RWPE2 (cell line): Measurements from ENCODE around the gene EPC1.

Experiments used
- ATAC-seq: fragments of 200-7000 bp; cut with Tn5 transposase; 3 replicates; pipeline ENCODE4 v1.9.1; 2021; ENCODE audit warnings: low read depth
- DNase-seq: peaks from one replicate; pipeline ENCODE4 v3.0.0-alpha.2; 2020; ENCODE audit warnings: low spot score
- H3K27ac ChIP-seq: fragments of 450-650 bp; 2 replicates; pipeline ENCODE4 v1.5.1; 2017; ENCODE audit warnings: mild to moderate bottlenecking; ENCODE audit not compliant: poor library complexity, severe bottlenecking
- H3K27me3 ChIP-seq: fragments of 250-450 bp; sonication (Bioruptor Pico); 2 replicates; pipeline ENCODE4 v1.5.1; 2021; ENCODE audit warnings: mild to moderate bottlenecking, moderate library complexity; ENCODE audit not compliant: insufficient read depth, poor library complexity, severe bottlenecking
- H3K36me3 ChIP-seq: fragments of 250-450 bp; sonication (Bioruptor Pico); 2 replicates; pipeline ENCODE4 v1.5.1; 2020; ENCODE audit warnings: low read depth, mild to moderate bottlenecking, moderate library complexity
- H3K4me1 ChIP-seq: fragments of 250-450 bp; sonication (Bioruptor Pico); 2 replicates; pipeline ENCODE4 v1.5.1; 2021; ENCODE audit warnings: mild to moderate bottlenecking, moderate library complexity; ENCODE audit not compliant: insufficient read depth, poor library complexity, severe bottlenecking
- H3K4me3 ChIP-seq: fragments of 250-450 bp; sonication (Bioruptor Pico); 2 replicates; pipeline ENCODE4 v1.5.1; 2021; ENCODE audit warnings: mild to moderate bottlenecking, moderate library complexity; ENCODE audit not compliant: severe bottlenecking
- H3K9me3 ChIP-seq: fragments of 250-450 bp; sonication (Bioruptor Pico); 2 replicates; pipeline ENCODE4 v1.5.1; 2021; ENCODE audit warnings: mild to moderate bottlenecking, moderate library complexity; ENCODE audit not compliant: severe bottlenecking
- CTCF ChIP-seq: fragments of 450-650 bp; IDR thresholded peaks from one replicate; pipeline ENCODE4 v1.5.1; 2017; ENCODE audit warnings: mild to moderate bottlenecking, moderate library complexity; ENCODE audit not compliant: poor library complexity, severe bottlenecking

The EPC1 gene

DNA sequence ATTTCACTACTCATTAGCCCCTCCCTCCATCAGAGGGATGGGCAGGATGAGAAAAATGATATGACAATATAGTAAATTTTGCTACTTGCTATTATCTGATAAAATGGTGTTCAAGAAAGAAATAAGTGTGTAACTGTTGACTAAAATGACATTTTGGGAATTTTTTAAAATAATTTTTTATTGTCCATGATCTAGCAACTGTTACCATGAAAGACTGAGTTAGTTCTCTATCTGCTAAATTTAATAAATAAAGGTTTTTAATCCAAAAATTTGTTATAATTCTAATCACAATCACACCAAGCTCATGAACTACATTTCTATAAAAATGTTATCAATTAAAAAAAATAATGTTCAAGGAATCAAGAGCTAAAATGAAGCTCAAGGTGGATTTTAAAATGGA, 28.7 kb upstream of the EPC1 start:
- no peak for DNase-seq
- no peak for ATAC-seq
- Histone ChIP-seq H3K27ac (no peak overlapping the region), H3K9me3 (no peaks in the 10 kb centered on the region), H3K4me1 (peaks cover 20% of the 10 kb centered on the region), H3K36me3 (no peaks in the 10 kb centered on the region), H3K4me3 (no peak overlapping the region), H3K27me3 (no peaks in the 10 kb centered on the region)
- no peak for TF ChIP-seq CTCF

GRCh38 chr10:32374605-32375004, 27.6 kb upstream of the EPC1 start:
- H3K27me3 ChIP-seq, result no peaks in the 10 kb centered on the region
- no peak for TF ChIP-seq CTCF
- no peak overlapping the region for H3K4me3 ChIP-seq
- H3K4me1 ChIP-seq, result peaks cover 16% of the 10 kb centered on the region
- no peak overlapping the region for H3K27ac ChIP-seq
- DNase-seq (no peak), ATAC-seq (no peak)
- H3K9me3 ChIP-seq, result no peaks in the 10 kb centered on the region
- H3K36me3 ChIP-seq, result no peaks in the 10 kb centered on the region

DNA sequence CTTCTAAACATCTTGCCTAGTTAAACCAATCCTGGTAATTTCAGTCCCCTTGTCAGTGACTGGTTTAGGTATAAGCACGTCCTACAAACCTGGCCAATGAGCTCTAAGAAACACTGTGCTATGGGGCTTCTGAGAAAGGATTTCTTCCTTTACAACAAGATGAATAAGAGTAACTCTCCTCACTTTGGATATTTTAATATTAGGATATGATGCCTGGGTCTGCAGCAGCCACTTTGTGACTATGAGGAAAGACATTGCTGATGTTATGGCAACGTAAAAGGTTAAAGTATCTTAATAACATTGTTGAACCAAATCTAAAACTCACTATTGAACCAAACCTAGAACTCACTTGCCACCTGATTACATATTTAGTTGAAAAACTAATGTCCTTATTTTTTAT, 26.5 kb upstream of the EPC1 start:
- H3K9me3 ChIP-seq, result no peaks in the 10 kb centered on the region
- H3K27ac ChIP-seq, result no peak overlapping the region
- H3K4me1 ChIP-seq, result peaks cover 11% of the 10 kb centered on the region
- ATAC-seq (no peak), DNase-seq (no peak)
- no peaks in the 10 kb centered on the region for H3K27me3 ChIP-seq
- no peak for TF ChIP-seq CTCF
- H3K4me3 ChIP-seq, result no peak overlapping the region
- no peaks in the 10 kb centered on the region for H3K36me3 ChIP-seq

DNA sequence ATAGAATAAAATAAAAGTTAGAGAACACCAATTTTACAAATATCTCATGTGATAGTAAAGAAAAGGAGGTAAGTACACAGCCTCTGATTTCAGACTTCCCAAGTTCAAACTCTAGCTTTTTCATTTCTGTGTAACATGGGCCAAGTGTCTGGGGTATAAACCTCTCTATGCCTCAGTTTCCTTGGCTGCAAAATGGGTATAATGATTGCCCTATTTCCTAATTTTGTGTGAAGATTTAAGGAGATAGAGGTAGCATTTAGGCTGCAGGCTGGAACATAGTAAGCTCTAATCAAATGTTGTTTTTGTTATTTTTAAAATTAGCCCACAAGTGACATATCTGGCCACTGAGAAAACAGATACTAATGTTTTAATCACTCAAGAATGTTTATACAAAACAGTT, 26.1 kb upstream of the EPC1 start:
- H3K27me3 ChIP-seq, result no peaks in the 10 kb centered on the region
- H3K27ac ChIP-seq, result no peak overlapping the region
- DNase-seq, result no peak
- no peak for TF ChIP-seq CTCF
- no peak for ATAC-seq
- no peak overlapping the region for H3K4me3 ChIP-seq
- H3K9me3 ChIP-seq, result no peaks in the 10 kb centered on the region
- no peaks in the 10 kb centered on the region for H3K36me3 ChIP-seq
- peaks cover 11% of the 10 kb centered on the region for H3K4me1 ChIP-seq

DNA sequence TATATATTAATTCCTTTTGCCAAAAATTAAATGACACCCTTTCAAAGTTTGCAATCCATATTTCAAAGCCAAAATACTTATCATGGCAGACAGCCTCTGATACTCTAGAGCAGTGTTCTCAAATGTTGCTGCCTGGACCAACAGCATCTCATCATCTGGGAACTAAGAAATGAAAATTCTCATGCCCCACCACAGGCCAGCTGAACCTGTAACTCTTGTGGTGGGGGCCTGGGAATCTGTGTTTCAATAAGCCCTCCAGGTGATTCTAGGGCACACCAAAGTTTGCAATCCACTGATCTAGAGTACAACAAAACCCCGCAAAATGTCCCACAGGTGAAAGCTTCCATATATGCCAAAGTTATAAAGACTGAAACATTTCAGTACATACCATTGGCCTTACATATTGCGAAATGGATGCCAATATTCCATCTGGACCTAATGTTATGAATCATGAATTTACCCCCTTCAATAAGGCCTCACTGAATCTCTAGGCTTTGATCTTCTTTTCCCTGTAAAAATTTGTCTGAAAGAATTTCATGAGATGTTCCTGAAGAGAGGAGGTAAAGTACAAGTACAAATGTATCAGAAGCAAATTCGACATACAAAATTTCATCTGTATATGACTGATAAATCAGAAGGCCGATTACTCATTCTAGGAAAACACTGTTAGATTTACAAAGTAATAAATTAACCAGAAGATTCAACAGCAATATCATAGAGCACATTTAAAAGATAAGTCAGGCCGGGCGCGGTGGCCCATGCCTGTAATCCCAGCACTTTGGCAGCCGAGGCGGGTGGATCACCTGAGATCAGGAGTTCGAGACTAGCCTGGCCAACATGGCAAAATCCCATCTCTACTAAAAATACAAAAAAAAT, 25.3 kb upstream of the EPC1 start:
- Histone ChIP-seq H3K4me1 (peaks cover 15% of the 10 kb centered on the region), H3K27me3 (no peaks in the 10 kb centered on the region), H3K27ac (no peak overlapping the region), H3K4me3 (no peak overlapping the region), H3K36me3 (no peaks in the 10 kb centered on the region), H3K9me3 (no peaks in the 10 kb centered on the region)
- DNase-seq (no peak), ATAC-seq (no peak)
- no peak for TF ChIP-seq CTCF
